NCI-H2227 treated with DMSO at 0.1 percent for 48 hours (cell line): ENCODE data around the gene CGN.
"Not testable (repeated sequence)": the region's sequence is repeated elsewhere in the genome, so short reads cannot be mapped to it uniquely, and the experiment has no call there.

ENCODE experiments used
- DNase-seq: peaks from one replicate; lab custom pipeline; 2025; lab: John Stamatoyannopoulos, UW

Gene CGN

DNA sequence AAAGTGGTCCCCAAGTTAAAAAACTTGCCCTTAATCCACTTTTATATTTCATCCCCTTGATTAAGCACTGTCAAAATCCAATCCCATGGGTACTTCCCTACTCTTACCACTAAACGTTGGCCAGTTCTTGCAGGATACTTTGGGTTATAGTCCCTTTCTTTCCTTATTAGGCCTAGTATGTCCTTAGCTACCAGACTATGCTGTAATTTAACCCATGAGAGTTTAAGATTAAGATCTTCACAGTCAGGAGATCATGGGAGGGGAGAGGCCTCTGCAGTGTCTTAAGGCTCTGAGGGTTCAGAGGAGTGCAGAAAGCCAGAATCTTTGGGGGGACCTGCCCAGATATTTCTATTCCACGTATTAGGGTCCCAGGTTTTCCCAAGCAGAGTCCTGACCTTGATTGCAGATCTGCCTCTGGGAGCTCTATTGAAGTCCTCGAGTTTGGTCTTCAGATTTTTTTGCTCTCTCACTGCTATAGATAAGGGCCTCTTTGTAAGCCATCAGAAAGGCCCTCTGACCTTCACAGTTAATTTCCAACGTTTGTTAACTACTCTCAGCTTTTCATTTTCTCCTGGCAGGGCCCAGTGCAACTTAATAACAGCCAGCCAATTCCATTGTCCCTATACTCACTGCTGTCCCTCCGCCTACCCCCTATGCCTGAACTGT is 9.0 kb upstream of the CGN start:
- DNase-seq, result no peak

DNA sequence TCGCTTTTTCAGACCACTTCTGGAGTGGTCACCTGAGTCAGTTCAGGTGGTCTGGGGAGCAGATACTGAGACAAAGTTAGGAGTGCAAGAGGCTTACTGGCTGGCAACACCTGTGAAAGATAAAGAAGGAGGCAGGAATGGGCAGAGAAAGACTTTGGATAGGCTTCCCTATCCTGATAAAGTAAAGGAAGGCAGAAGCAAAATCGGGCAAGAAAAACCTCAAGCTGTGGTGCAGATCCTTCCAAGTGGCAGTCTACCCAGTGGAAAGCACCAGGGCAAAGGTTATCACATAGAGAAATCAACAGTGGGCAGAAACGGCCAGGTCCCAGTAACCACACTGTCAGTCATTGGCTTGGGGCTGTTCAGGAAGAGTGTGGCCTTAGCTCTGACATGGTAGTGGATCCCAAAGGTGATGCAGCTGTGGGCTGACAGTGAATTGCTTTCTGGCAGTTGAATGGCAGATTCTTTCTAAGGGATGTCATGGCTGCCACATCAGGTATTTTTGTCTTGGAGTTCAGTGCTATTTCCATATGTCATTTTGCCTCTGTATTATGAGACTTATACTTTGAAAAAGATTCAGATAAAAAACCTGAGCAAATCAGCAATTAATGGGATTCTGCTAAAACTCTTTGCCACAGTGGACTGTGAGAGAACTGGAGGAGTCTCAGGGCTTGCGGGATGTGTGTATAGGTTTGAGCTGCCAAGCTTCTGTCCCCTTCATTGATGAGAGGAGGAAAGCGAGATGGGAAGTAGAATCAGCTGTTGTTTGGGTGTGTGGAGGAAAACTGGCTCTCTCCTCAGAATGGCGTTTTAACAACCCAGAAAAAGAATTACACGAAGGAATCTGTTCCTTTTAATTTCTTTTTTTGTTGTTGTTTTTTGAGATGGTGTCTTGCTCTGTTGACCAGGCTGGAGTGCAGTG is 8.1 kb upstream of the CGN start:
- DNase-seq, result no peak

DNA sequence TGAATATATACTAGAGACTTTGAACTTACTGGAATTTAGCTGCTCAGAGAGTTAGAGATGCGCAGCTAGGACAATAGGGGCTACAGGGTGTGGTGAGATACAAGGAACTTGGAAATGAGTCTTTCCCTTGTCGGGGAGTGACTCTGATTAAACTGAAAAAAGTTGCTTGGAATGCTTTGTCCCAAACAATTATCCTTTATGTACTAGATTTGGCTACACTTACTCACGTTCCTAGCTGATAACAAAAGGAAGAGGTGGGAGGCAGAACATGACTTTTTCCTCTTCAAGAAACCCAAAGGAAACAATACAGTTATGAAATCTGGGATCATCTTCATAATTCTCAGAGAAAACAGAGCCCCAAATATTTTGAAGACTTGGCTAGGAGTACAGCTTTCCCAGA is 6.9 kb upstream of the CGN start:
- no peak for DNase-seq

DNA sequence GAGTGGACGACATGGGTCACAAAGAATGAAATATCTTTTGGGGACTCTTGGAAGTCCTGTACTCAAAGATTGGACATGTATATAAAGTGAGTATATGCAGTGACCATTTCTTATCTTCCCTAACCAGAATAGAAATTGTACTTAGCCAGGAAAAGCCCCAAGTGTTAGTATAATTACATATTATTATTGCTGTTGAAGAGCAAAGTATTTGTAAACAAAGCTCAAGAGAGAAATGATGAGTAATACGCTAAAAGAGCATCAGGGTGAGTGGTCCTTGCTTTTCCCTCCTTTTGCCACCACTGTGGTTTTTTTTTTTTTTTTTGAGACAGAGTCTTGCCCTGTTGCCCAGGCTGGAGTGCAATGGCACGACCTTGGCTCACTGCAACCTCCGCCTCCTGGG is 6.4 kb upstream of the CGN start:
- DNase-seq, result peak; percentile 34

DNA sequence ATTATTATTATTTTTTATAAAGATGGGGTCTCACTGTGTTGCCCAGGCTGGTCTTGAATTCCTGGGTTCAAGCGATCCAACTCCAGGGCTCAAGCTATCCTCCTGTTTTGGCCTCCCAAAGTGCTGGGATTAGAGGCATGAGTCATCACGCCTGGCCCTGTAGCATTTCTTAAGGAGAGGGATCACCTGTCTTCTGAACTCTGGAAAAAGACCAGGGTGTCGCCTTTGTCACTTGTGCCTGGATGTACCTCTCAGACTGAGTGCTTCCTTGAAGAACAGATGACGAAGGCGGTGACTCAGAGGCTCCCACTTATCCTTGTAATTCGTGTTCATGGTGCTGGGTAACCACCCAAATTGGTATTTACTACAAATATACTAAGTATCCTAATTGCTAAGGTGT is 2.4 kb upstream of the CGN start:
- DNase-seq, result no peak

DNA sequence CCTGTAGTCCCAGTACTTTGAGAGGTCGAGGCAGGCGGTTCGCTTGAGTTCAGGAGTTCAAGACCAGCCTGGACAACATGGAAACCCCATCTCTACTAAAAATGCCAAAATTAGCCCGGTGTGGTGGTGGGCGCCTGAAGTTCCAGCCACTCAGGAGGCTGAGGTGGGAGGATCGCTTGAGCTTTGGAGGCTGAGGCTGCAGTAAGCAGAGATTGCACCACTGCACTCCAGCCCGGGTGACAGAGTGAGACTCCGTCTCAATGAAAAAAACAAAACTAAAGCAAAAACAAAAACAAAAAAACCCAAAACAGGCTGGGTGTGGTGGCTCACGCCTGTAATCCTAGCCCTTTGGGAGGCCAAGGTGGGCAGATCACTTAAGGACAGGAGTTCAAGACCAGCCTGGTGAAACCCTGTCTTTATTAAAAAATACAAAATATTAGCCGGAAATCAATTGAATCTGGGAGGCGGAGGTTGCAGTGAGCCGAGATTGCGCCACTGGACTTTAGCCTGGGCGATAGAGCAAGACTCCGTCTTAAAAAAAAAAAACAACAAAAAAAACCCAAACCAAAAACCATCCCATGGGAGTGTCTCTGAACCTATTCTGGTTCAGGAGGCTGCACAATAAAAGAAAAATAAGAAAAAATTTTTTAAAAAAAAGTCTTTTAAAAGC is 1.7 kb upstream of the CGN start:
- DNase-seq, result no peak

DNA sequence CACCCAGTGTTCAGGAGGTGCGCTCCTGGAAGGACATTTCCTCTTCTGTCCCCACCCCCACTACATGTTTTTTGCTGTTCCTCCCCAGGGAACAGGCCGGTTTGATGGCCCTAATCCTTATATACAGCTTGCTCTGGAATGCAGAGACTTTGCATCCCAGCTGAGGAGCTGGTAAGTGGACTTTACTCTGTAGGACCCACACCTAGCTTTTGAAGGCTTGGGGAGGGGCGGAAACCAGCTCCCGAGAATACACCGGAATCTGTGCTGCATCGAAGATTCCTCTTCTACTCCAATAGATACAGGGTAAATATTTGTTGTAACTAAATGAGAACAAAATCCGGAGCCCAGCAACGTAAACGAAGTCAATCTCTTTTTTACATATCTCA is 1.2 kb upstream of the CGN start:
- no peak for DNase-seq

DNA sequence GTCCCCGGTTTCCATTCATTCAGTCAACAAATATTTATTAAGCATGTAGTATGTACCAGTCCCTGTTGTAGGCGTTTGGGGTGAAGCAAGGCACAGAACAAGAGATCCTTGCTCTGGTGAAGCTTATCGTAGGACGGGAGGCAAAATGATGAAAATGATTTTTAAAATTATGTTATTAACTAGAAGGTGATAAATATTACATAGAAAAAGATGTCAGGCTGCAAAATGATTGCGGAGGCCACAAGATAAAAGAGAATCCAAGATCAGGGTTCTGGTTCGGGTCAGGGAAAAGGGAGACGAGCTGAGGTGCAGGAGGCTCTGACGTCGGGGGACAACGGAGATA is 602 bp upstream of the CGN start:
- DNase-seq, result no peak

DNA sequence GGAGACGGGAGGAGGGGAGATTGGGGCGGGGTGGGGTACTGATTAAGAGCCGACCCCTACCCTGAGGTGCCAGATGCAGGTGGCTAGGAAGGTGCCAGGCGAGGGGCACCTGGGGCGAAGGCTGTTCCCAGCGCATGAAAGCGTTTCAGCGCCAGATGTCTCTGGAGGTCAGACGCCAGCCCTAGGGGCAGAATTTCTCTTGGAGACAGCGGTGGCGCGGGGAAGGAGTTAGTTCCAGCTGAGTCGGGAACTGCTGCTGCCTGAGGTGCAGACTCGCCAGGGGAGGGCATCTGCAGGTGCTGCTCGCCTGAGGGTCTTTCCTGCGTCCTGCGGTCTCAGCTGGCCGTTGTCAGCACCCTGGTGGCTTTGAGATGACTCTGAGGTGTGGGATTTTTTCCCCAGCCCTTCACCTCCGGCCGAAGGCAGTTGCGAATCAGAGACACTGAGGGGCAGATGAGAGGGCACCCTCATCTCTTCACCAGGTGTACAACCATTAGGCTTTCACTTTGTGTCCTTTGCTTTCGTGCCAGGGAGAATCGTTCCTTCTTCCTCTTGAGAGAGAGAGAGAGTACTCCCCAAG is 539 bp downstream of the CGN start:
- peak; percentile 27 for DNase-seq

DNA sequence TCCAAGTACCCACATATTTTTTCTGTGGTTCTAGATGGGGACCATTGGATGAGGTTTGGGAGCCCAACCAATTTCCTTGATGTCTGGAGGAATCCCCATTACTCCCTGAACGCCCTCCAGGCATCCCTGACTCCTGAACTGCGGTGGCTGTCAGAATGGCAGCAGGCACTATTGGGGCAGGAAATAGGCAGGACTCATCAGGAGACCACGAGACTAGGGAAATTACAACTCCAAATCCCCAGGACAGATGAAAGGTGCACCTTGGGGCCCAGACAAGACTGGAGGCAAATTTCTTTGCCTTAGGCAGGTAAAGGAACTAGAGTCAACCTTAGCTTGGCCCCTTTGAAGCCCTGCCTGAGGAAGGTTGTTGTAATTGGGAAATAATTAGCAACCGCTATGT is 1.1 kb downstream of the CGN start:
- no peak for DNase-seq

DNA sequence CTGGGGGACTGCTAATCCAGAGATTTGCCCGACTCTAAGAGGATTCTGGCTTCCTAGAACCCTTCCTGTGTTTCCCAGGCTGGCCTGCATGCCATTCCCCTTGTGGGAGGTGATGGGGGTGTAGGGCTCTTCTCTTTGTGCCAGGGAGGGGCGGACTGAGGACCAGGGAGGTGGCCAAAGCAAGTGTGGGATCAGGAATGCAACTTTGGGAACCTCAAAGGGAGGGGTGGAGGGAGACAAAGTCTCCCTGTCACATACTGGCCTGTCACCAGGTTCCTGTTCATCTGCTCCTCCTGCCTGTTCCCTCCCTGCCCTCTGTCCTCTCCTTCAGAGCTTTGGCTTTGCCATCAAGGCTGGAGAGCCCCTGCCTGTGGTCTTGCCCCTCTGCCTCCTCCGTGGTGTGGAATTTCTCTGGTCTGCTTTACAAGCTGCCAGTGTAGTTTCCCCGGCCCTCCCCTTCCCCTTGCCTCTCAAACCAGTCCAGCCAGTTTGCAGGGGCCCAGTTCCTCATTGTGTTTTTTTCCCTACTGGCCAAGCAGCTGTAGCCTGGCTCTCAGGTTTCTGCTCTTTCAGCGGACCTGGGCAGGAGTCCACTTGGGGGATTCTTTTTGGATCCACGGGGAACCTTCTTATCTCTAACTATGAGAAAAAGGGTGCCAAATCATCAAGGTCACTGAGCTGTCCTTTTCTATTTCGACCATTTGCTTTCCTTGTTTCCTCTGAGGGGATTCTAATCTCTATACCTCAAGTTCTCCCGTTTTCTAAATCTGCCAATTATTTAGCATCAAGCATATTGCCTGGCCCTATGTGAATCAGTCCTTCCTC is 1.8 kb downstream of the CGN start:
- DNase-seq, result no peak

DNA sequence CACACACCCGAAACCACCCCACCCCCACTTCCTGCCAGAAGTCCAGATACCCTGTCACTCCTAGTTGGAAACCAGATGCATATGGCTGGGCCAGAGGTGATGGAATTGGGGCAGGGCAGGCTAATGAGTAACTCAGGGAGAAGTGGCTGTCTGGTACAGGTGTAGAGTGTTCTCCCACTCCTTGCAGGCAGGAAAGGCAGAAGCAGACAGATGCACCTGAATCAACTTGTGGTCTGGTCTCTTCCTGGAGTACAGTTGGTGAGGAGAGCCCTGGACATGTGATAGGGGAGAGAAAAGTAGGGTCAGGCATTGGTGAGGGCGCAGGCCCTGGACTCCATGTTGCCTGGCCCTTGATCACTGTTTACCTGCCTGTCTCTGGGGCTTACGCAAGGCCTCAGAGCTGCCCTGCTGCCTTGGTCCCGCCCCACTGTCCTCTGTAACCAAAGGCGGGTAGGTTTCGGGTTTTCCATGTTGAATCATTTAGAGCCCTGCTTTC is 2.5 kb downstream of the CGN start:
- DNase-seq, result no peak

DNA sequence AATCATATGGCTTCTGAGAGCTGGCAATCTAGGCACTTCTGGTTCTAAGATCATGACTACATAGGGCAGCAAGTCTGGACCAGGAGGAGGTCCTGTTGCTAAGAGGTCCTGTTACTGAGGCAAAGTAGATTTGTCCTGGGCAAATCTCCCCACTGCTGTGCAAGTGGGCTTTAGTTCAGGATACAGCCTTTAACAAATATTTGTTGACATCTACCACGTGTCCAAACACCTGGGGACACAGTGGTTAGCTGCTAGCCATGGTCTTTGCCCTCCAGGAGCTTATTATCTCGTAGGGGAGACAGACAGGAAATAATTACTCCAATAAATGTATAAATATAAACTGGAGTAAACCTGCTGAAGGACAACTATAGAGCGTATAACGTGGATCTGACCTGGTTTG is 3.2 kb downstream of the CGN start:
- DNase-seq, result no peak

DNA sequence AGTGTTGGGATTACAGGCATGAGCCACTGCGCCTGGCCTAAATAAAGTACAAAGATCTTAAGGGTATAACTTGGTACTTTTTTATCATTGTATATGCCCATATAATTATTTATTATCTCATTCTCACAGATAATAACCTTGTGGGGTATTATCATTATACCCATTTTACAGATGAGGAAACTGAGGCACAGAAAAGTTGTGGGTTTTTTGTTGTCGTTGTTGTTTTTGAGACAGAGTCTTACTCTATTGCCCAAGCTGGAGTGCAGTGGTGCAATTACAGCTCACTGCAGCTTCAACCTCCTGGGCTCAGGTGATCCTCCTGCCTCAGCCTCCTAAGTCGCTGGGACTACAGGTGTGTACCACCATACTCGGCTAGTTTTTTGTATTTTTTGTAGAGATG is 4.1 kb downstream of the CGN start:
- no peak for DNase-seq

DNA sequence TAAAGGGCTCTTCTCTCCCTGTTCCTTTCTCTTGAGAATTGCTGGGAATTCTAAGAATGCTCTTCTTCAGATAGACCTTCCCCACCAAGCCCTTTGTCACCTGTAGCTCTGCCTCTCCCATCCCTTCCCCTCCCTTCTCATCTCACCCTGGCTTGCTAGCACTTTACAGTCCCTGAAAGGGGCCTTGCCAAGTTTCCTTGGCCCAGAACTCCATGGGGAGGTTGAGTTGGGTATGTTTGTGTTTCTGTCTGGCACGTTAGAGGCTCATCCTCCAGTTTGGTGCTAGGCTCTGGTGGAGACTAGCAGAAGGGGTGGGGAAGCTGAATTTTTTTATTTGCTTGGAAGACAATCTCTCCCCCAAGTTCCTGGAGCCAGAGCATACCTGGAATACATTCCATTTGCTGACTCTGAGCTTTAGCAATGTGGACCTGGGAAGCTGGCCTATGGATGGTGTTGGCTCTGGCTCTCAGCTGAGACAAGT is 4.9 kb downstream of the CGN start:
- DNase-seq, result no peak

DNA sequence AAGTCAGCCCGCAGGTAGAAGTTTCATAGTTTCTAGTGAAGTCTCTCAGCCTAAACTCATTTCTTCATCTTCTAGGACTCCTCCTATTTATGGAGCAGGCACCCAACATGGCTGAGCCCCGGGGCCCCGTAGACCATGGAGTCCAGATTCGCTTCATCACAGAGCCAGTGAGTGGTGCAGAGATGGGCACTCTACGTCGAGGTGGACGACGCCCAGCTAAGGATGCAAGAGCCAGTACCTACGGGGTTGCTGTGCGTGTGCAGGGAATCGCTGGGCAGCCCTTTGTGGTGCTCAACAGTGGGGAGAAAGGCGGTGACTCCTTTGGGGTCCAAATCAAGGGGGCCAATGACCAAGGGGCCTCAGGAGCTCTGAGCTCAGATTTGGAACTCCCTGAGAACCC is 7.2 kb downstream of the CGN start:
- DNase-seq, result no peak

DNA sequence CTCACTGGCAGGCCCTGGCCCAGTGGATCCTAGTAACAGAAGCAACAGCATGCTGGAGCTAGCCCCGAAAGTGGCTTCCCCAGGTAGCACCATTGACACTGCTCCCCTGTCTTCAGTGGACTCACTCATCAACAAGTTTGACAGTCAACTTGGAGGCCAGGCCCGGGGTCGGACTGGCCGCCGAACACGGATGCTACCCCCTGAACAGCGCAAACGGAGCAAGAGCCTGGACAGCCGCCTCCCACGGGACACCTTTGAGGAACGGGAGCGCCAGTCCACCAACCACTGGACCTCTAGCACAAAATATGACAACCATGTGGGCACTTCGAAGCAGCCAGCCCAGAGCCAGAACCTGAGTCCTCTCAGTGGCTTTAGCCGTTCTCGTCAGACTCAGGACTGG is 7.7 kb downstream of the CGN start:
- no peak for DNase-seq

DNA sequence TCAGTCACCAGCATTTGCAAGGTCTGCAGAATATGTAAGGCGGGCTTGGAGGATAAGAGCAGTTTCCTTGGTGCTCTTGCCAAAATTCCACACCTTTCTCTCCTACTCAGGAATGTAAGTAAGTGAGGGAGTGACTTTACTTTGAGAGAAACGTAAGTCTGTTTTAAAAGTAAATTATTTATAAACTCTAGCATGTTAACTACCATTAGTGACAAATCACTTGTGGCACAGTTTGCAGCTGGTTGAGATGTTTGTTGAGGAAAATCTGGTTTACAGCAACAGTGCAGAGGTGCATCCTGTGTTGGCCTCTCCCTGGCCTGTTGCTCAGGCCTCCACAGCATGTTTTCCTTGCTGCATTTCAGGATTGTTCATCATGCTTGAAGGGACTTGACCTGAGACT is 8.5 kb downstream of the CGN start:
- no peak for DNase-seq

DNA sequence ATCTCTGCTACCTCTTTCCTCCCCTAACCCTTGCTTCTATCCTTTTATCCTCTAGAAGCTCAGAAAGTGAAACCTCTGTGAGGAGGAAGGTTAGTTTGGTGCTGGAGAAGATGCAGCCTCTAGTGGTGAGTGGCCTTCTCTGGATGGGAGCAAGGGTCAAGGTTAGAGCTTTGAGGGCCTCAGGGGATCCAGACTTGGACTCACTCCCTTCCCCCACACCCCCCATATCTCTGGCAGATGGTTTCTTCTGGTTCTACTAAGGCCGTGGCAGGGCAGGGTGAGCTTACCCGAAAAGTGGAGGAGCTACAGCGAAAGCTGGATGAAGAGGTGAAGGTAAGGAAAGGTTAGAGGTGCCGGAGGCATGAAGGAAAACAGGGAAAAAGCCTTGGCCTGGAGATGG is 9.2 kb downstream of the CGN start:
- DNase-seq, result no peak

DNA sequence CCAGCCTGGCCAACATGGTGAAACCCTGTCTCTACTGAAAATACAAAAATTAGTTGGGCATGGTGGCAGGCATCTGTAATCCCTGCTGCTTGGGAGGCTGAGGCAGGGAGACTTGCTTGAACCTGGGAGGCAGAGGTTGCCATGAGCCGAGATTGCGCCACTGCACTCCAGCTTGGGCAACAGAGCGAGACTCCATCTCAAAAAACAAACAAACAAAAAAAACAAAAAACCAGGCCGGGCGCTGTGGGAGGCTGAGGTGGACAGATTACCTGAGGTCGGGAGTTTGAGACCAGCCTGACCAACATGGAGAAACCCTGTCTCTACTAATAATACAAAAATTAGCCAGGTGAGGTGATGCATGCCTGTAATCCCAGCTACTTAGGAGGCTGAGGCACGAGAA is 11.2 kb downstream of the CGN start:
- DNase-seq, result not testable (repeated sequence)

DNA sequence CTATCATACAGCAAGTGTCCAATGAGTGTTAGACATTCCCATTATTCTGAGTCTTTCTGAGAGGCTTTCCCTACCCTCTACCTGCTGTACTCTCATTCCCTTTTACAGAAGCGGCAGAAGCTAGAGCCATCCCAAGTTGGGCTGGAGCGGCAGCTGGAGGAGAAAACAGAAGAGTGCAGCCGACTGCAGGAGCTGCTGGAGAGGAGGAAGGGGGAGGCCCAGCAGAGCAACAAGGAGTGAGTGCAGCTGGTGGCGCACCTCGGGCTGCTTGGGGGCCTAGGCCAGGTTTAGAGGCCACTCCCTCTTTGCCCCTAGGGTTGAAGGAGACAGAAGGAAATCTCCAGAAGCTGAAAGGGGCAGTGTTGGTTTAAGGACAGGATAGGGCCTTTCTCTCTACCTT is 12.1 kb downstream of the CGN start:
- DNase-seq, result no peak

DNA sequence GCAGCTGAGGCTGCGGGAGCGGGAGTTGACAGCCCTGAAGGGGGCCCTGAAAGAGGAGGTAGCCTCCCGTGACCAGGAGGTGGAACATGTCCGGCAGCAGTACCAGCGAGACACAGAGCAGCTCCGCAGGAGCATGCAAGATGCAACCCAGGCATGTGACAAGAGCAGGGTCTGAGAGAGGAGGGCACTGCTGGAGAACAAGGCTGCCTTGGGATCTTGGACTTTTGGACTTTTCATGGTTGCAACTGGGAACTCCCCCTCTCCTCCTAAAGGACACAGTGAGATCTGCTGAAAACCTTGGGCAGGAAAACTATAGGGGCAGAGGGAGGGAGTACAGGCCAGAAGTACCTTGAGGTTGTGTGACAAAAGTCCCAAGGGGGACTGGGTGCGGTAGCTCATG is 13.5 kb downstream of the CGN start:
- DNase-seq, result no peak
